ENCODE results near the gene FBXO15.

GRCh38 chr18:74050807-74051206 is 96.8 kb downstream of the FBXO15 start:
- TF ChIP-seq CTCF (IDR thresholded peaks at IDR 0.05): no peak
- TF ChIP-seq POLR2A (IDR thresholded peaks at IDR 0.05): no peak

Data from adrenal gland (tissue), 5 donors.